ENCODE measurements around the gene ABHD4. TPM values are rescaled to one million over a fixed set of nuclear protein-coding genes. Genes with fewer than 3 reads are reported as not detected.
"Not testable (repeated sequence)": the region's sequence is repeated elsewhere in the genome, so short reads cannot be mapped to it uniquely, and the experiment has no call there.

The ABHD4 gene
- total RNA-seq, 1 donor from 2014 or later: 34.1 TPM

DNA sequence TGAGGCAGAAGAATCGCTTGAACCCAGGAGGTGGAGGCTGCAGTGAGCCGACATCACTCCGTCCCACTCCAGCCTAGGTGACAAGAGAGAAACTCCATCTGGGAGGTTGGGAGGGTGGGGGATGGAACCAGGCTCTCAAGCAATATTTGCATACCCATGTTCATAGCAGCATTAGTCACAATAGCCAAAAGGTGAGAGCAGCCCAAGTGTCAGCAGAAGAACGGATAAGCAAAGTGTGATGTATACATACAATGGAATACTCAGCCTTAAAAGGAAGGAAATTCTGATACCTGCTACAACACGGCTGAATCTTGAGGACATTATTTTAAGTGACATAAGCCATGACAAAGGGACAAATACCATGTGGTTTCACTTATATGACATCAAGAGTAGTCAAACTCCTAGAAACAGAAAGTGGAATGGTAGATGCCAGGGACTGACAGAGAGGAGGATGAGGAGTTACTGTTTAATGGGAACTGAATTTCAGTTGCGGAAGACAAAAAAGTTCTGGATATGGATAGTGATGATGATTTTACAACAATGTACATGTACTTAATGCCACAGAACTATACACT is 20.7 kb upstream of the ABHD4 start:
- H3K4me1 Mint-ChIP-seq (ENCODE audit: unreplicated experiment): peaks cover 14% of the 10 kb centered on the region
- TF ChIP-seq, protein P1, sequence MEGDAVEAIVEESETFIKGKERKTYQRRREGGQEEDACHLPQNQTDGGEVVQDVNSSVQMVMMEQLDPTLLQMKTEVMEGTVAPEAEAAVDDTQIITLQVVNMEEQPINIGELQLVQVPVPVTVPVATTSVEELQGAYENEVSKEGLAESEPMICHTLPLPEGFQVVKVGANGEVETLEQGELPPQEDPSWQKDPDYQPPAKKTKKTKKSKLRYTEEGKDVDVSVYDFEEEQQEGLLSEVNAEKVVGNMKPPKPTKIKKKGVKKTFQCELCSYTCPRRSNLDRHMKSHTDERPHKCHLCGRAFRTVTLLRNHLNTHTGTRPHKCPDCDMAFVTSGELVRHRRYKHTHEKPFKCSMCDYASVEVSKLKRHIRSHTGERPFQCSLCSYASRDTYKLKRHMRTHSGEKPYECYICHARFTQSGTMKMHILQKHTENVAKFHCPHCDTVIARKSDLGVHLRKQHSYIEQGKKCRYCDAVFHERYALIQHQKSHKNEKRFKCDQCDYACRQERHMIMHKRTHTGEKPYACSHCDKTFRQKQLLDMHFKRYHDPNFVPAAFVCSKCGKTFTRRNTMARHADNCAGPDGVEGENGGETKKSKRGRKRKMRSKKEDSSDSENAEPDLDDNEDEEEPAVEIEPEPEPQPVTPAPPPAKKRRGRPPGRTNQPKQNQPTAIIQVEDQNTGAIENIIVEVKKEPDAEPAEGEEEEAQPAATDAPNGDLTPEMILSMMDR (conservative IDR thresholded peaks at IDR 0.05): no peak
- peaks cover 37% of the 10 kb centered on the region for H3K36me3 Mint-ChIP-seq
- no peak for DNase-seq (ENCODE audit: extremely low spot score, unreplicated experiment)
- H3K27ac Mint-ChIP-seq: no peak overlapping the region
- H3K27me3 Mint-ChIP-seq: no peaks in the 10 kb centered on the region
- no peak overlapping the region for H3K4me3 Mint-ChIP-seq
- H3K9me3 Mint-ChIP-seq: no peaks in the 10 kb centered on the region

DNA sequence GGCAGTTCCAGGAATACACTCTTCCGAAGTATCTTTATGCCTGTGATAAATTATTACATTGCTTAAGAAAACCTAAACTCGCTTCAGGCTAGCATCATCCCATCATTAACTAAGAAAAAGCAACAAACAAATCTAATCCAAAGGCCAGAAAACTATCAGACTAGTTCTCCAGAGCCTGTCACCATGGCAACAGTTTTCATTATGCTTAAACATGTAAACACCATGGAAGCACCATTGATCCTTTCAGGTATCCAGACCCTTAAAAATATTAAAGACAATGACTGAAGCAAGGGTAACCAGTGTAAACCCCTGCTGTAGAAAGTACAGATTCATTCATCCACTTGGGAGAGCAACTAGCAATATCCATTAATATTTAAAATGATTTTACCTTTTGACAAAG is 18.9 kb upstream of the ABHD4 start:
- TF ChIP-seq, protein P1 (conservative IDR thresholded peaks at IDR 0.05): no peak
- peaks cover 18% of the 10 kb centered on the region for H3K4me1 Mint-ChIP-seq (ENCODE audit: unreplicated experiment)
- H3K27ac Mint-ChIP-seq: no peak overlapping the region

DNA sequence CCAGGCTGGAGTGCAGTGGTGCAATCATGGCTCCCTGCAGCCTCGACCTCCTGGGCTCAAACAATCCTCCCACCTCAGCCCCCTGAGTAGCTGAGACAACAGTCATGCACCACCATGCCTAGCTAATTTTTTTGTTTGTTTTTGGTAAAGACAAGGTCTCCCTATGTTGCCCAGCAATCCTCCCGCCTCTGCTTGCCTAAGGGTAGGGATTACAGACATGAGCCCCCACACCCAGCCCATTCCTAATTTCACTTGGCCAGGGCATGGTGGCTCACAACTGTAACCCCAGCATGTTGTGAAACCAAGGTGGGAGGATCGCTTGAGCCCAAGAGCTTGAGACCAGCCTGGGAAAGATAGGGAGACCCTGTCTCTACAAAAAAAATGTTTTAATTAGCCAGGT is 18.2 kb upstream of the ABHD4 start:
- H3K9me3 Mint-ChIP-seq: no peaks in the 10 kb centered on the region
- DNase-seq (ENCODE audit: extremely low spot score, unreplicated experiment): no peak
- no peak overlapping the region for H3K27ac Mint-ChIP-seq
- H3K27me3 Mint-ChIP-seq: no peaks in the 10 kb centered on the region
- H3K36me3 Mint-ChIP-seq: peaks cover 24% of the 10 kb centered on the region
- no peak overlapping the region for H3K4me3 Mint-ChIP-seq
- H3K4me1 Mint-ChIP-seq (ENCODE audit: unreplicated experiment): peaks cover 24% of the 10 kb centered on the region
- TF ChIP-seq, protein P1 (conservative IDR thresholded peaks at IDR 0.05): no peak

More for the DNA sequence above, 18.9 kb upstream of the ABHD4 start:
- no peak overlapping the region for H3K4me3 Mint-ChIP-seq
- DNase-seq (ENCODE audit: extremely low spot score, unreplicated experiment): no peak
- no peaks in the 10 kb centered on the region for H3K9me3 Mint-ChIP-seq
- H3K27me3 Mint-ChIP-seq: no peaks in the 10 kb centered on the region
- H3K36me3 Mint-ChIP-seq: peaks cover 30% of the 10 kb centered on the region

DNA sequence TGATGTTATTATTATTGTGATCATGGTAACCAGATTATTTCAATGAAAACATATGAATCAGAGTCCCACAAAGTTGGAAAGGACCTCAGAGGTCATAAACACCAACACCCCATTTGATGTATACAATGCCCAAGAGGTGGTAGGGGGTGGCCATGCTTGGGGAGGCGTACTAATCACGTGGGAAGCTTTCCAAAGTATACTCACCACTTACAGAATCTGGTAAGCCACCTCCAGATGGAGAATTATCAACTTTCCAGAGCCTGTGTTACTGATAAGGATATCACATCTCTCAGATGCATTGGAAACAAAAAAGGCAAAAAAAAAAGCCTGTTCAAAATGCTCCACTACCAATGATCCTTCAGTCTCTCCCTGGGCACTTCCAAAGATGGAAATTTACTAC is 17.5 kb upstream of the ABHD4 start:
- no peaks in the 10 kb centered on the region for H3K27me3 Mint-ChIP-seq
- TF ChIP-seq, protein P1 (conservative IDR thresholded peaks at IDR 0.05): no peak
- peaks cover 26% of the 10 kb centered on the region for H3K36me3 Mint-ChIP-seq
- H3K27ac Mint-ChIP-seq: no peak overlapping the region
- no peak for DNase-seq (ENCODE audit: extremely low spot score, unreplicated experiment)
- no peak overlapping the region for H3K4me3 Mint-ChIP-seq
- H3K9me3 Mint-ChIP-seq: no peaks in the 10 kb centered on the region
- H3K4me1 Mint-ChIP-seq (ENCODE audit: unreplicated experiment): peaks cover 27% of the 10 kb centered on the region

DNA sequence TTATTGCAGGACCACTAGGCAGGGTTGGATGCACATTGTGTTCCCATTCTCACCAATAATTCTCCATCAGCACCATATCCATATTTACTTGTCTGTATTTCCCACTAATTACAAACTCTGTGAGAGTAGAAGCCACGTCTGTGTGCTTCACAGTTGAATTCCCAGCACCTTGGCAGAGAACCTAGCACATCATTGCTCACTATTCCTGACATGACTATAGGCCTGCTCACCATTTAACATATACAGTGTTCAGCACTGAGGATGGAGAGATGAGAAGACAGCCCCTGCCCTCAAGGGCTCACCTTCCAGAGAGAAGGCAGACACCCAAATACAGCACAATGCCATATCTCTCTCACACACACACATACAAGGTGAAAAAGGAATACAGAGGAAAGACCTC is 14.1 kb upstream of the ABHD4 start:
- Mint-ChIP-seq H3K36me3 (peaks cover 23% of the 10 kb centered on the region), H3K4me1 (ENCODE audit: unreplicated experiment) (peaks cover 35% of the 10 kb centered on the region), H3K4me3 (no peak overlapping the region), H3K9me3 (no peaks in the 10 kb centered on the region), H3K27me3 (no peaks in the 10 kb centered on the region), H3K27ac (no peak overlapping the region)
- no peak for DNase-seq (ENCODE audit: extremely low spot score, unreplicated experiment)
- TF ChIP-seq, protein P1 (conservative IDR thresholded peaks at IDR 0.05): no peak

DNA sequence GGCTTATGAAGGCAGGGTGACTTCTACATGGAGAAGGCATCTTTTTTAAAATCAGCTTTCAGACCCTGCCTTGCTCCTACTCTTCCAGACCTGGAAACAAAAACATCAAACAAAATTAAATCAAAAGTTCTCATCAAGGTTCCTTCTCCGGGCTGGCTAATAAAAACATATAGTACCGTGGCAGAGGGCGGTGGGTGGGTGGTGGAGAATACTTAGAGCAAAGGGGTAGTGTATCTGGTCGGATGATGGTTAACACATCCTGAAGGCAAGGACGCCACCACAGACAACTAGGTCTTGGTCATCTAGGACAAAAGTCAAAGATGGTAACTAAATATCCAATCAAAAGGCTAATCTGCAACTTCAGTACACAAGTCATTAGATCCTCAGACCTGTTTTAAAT is 10.9 kb upstream of the ABHD4 start:
- Mint-ChIP-seq H3K4me3 (peak overlapping the region; percentile 93), H3K9me3 (no peaks in the 10 kb centered on the region), H3K36me3 (peaks cover 19% of the 10 kb centered on the region), H3K27ac (peak overlapping the region; percentile 37), H3K4me1 (ENCODE audit: unreplicated experiment) (peaks cover 37% of the 10 kb centered on the region), H3K27me3 (peaks cover 5% of the 10 kb centered on the region)
- no peak for DNase-seq (ENCODE audit: extremely low spot score, unreplicated experiment)
- TF ChIP-seq, protein P1 (conservative IDR thresholded peaks at IDR 0.05): no peak

DNA sequence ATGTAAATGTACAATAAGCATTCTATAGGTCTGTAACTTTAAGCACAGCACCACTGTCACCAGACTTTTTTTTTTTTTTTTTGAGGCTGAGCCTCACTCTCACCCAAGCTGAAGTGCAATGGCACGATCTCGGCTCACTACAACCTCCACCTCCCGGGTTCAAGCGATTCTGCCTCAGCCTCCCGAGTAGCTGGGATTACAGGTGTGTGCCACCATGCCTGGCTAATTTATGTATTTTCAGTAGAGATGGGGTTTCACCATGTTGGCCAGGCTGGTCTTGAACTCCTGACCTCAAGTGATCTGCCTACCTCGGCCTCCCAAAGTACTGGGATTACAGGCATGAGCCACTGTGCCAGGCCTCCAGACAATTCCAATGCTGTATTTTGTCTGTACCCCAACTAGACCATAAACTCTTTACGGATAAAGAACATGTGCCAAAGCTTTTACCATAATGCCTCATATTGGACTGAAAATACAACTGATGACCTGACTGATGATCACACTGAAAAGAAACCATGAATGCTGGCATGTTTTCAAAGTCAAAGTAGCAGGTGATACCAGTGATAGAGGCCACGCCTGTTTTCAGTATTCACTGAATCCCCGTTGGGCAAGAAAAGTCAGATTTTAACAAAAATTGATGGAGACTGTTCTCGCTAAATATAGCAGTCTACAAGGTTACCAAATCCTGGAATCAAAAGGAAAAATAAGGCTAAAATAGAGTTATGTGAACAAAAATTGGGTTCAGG is 10.2 kb upstream of the ABHD4 start:
- DNase-seq (ENCODE audit: extremely low spot score, unreplicated experiment); H3K9me3 Mint-ChIP-seq: not testable (repeated sequence)
- H3K36me3 Mint-ChIP-seq: peaks cover 19% of the 10 kb centered on the region
- H3K27ac Mint-ChIP-seq: peak overlapping the region; percentile 96
- peak overlapping the region; percentile 93 for H3K4me3 Mint-ChIP-seq
- H3K4me1 Mint-ChIP-seq (ENCODE audit: unreplicated experiment): peaks cover 37% of the 10 kb centered on the region
- H3K27me3 Mint-ChIP-seq: peaks cover 11% of the 10 kb centered on the region

Data from type B pancreatic cell (in vitro differentiated cells).